Smooth muscle cell of the brain vasculature (primary cell): ENCODE results near the gene SCUBE1.

ENCODE experiments used
- DNase-seq: peaks from one replicate; pipeline ENCODE4 v3.0.0-alpha.2; 2012; ENCODE audit warnings: low read depth, low spot score

SCUBE1 gene

DNA sequence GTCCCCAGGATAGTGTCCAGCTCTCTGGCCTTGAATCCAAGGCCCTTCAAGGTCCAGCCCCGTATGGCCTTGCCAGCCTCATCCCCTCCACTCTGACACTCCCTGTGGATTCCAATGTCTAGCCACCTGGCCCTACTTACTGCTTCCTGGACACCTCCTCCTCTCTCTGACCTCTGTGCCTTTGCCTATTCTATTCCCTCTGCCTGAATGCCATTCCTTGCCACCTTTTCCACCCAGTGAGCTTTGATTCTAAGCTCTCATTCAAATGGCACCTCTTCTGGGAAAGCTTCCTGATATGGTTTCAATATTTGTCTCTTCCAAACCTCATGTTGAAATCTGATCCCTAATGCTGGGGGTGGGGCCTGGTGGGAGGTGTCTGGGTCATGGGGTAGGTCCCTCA lies 124.4 kb downstream of the SCUBE1 start:
- DNase-seq, result no peak

DNA sequence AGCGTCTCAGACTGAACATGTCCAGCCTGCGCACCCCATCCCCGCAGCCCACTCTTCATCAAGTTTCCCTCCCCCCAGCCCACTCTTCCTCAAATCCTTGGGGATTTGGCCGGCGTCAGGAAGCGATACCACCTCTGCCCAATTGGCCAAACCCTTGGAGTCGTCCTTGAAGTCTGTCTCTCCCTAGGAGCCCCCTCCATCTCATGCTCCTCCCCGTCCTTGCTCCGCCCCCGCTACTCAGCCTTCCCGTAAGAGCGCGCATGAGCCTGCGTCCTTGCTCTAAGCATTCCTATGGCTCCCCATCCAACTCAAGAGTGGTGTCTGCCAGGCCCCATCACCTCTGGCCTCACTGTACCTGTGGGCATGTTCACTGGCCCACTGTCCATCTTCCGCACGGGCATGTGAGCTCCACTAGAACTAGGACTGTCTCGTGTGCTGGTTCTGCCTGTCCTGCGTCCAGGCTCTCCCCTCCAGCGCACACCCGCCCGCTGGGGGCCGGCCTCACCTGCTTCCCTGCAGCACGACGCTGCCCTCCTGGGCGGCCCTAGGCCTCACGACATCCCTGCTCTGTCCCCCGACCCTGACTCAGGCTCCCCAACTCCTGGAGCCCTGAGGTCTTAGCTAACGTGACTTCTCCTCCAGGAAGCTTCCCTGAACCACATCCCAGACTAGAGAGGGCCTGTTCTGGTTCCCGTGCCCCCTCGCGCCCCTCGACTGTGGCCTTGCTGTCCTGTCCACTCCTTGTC lies 125.7 kb downstream of the SCUBE1 start:
- no peak for DNase-seq

DNA sequence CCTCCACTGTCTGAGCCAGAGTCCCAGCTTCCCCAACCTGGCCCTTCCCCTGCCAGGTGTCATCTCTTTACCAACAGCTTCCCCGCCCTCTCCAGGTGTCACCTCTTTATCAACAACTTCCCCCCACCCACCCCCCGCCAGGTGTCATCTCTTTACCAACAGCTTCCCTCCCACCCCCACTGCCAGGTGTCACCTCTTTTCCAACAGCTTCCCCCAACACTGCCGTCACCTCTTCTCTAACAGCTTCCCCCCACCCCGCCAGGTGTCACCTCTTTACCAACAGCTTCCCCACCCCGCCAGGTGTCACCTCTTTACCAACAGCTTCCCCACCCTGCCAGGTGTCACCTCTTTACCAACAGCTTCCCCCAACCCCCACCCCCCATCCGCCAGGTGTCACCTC lies 126.4 kb downstream of the SCUBE1 start:
- no peak for DNase-seq

DNA sequence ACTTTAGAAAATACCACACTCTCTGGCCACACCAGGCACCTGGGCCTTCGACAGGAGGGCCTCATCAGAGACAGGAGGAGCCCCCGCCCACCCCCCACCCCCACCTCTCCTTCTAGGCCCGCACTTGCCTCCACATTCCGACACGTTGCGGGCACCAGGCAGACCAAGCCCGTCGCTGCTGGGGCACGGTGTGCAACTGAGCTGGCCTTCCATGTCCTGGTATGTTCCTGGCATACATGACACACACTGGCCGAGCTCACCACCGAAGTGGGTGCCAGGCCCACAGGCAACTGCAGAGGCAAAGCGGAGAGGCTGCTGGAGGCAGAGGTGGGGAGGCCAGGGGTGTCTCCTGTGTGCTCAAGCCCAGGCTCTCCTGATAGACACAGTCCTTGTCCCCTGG lies 129.2 kb downstream of the SCUBE1 start:
- no peak for DNase-seq

DNA sequence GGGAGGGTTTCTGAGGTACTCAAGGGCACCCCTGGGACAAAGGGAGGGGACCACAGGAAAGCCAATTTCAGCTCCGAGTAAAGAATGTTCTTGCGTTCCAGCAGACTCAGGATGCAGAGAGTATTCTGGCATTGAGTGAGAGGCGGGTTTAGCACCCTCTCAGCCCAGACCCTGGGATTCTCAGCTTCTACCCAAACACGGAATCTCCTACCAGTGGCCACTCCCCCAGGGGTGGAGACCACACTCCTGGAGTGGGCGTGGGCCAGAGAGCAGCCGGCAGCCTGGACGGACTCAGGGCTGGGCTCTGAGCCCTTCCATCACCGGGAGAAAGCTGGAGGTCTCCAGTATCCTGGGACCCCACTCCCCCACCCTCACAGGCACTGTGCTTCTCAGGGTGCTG lies 130.1 kb downstream of the SCUBE1 start:
- no peak for DNase-seq

DNA sequence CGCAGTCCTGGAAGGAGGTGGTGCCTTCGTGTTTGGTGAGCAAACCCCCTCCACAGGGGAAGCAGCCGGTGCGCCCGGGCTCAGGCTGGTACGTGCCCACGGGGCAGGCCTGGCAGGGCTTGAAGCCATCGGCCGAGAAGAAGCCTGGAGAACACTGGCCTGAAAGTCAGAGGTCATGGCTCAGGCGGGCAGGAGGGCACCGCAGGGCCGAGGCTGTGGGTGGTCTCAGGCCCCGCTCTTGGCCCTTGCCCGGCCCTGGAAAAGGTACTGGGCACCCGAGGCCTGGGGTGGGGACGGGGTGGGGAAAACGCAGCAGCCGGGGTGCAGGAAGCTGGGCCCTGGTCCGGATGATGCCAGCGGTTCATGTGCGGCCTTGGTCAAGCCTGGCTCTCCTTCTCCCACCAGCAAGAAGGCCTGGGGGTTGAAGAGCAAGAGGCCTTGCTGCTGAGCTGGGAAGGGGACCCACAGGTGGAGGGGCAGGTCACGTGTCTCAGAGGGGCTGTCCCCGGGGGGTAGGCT lies 130.7 kb downstream of the SCUBE1 start:
- DNase-seq, result no peak

DNA sequence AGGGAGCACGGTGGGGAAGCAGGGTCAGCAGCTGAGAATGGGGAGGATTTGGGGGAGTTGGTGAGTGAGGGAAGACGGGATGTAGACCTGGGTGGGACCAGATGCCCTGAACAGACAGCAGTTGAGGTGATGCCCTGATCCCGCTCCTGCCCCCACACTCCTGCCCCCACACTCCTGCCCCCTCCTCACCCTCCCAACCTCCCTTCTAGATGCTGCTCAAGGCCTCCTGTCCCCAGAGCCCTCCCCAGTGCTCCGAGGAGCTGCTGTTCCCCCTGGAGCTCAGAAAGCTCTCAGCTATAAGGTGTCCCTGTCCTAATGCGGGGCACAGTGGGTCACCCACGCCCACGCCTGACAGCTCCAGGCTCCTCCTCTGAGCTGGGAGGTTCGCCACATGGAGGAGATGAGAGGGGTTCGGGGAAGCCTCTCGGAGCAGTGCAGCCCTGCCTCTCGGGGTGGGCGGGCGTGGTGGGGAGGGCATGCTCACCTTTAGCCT lies 131.2 kb downstream of the SCUBE1 start:
- no peak for DNase-seq

DNA sequence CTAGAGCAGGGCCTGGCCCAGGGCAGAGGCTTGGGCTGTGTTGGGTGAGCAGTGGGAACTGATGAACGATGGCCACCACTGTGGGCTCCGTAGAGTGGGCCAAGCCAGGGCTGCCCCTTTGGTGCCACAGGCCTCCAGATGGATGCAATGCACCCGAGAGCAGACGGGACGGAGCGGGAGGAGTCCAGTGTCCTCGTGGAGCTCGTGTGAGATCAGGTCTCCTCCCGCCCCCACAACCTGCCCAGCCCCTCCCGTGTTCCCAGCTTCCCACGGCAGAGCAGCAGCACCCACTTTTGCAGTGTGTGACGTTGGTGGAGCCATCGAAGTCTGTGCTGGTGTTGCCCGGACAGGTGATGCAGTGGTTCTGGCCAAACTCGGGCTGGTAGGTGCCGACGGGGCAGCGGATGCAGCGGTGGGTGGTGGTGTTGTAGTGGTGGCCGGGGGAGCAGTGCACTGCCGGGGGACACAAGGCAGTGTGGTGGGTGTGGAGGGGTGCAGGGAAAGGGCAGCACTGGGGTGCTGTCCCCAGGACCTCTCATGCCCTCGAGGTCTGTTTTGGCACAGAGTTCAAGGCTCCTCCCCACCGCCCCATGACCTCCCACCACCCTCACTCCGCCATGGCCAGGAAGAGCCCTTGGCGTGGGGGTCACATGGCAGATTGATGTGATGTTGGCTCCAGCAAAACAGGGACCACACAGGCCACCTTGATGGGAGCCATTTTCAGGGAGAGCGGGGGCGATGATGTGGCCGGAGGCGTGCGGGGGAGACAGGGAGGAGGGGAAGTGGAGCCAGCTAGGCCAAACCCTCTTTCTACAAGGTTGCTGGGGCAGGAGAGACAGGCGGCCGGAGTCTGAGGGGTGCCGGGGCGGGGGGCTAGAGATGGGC lies 132.3 kb downstream of the SCUBE1 start:
- DNase-seq, result no peak

DNA sequence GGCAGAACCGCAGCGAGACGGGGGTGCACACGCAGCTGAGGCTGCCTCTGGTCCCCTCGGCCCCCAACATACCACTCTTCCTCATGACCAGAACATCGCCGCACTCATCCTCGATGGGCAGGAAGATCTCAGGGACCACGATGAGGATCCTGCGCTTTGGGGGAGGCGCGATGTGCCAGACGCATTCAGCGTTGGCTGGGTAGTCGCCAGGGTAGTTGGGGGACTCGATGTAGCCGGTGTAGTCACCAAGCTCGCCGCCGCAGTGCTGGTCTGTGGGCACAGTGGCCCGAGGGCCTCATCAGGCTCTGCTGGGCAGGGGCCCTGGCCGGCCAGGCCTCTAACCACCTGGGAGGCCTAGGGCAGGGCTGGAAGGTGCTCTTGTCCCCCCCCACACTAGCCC lies 133.2 kb downstream of the SCUBE1 start:
- no peak for DNase-seq

DNA sequence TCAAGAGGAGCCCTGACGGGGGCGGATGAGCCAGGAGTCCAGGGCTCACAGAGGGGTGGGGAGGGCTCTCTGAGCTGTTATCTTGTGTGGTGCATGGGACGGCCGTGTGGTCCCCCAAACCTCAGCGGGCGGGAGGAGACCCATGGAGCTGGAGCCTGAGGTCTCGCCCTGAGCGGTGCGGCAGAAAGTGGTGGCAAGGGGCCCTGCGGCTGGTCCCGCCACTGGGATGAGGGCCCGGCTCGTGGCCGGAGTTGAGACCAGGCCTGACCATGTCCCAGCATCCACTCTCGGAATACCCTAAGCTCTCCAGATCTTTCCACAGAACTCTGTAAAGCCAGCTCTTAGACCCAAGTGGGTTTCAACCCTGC lies 133.7 kb downstream of the SCUBE1 start:
- DNase-seq, result no peak

DNA sequence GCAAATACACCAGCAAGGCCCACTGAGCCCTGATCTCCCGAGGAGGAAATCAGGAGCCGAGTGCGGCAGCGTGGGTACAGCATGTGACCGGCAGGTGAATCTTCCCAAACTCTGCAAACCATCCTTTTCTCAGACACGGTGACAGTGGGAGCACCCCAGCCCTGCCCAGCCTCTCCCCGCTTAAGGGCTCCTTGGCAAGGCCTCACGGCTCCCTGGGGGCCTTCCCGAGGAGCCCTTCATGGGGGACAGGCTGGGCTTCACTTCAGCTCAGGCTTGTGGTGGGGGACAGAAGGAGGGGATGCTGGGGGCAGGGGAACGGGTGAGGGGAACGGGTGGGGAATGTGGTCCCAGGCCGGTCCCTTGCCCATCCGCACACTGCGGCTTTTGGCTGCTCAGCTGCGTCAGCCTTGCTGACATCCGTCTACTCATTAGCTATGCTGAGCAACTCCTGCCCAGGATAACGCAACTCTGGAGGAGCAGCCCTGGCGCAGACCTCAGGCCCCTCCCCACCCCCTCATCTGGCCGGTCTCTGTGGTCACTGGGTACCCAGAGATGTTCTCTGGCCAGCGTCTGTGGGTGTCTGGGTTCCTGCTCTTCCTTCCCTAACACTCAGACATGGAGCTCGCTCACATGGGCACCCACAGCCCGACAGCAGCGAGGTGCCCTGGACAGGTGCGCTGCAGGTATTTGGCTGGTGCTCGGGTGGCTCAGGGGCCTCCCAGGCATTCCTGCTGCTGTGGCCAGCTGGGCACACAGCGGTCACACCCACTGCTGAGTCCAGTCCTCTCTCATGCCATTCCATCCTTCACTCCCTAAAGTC lies 134.3 kb downstream of the SCUBE1 start:
- DNase-seq, result no peak

DNA sequence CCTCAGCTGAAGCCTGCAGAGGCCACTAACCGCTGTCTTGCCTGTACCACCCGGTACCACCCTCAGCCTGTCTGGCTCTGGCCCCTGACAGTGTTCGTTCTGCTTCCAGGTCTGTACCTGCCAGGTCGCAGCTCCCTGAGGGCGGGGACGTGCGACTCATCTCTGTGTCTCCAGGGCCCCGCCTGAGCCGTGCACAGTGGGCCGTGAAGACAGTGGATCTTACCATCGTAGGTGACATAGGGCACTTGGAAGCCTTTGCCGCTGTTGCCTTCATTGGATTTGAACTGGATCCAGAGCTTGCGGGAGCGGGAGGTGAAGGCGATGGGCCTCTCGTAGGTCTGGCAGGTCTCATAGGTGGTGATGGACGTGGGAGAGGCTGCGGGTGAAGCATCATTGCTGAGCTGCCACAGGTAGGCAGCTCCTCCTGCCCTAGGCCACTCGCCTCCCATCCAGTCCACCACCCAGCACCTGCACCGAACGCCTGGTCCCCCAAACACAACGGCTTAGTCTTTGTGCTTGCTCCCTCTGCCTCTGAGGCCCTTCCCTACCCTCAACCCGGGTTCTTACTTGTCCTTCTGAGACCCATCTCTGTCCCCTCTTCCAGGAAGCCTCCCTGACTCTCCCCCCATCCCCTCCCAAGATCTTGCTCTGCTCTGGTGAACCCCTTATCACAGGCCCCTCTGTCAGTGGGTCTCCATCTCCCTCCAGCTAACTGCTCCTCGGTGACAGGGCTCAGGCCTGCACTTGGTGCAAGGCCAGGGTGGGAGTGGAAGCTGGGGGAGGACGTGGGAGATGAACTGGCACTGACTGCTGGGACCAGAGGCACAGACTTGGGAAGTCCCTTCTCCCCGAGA lies 135.1 kb downstream of the SCUBE1 start:
- no peak for DNase-seq

DNA sequence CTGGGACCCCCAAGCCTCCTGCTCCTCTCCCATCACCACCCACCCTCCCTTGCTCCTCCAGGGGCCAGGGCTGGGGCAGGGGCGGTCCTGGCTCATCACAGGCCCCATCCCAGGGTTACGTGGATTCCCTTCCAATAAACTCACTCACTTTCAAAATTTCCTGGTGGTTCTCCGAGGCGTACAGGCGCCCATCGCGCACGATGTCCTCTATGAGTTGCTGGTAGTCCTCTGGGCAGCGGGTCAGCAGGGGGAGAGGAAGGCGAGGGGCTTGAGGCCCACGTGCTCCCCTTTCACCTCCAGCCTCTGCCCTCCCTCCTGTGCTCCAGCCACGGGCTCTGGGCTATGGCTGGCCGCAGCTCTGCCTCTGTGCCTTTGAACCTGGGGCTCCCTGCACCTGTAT lies 135.8 kb downstream of the SCUBE1 start:
- DNase-seq, result no peak

DNA sequence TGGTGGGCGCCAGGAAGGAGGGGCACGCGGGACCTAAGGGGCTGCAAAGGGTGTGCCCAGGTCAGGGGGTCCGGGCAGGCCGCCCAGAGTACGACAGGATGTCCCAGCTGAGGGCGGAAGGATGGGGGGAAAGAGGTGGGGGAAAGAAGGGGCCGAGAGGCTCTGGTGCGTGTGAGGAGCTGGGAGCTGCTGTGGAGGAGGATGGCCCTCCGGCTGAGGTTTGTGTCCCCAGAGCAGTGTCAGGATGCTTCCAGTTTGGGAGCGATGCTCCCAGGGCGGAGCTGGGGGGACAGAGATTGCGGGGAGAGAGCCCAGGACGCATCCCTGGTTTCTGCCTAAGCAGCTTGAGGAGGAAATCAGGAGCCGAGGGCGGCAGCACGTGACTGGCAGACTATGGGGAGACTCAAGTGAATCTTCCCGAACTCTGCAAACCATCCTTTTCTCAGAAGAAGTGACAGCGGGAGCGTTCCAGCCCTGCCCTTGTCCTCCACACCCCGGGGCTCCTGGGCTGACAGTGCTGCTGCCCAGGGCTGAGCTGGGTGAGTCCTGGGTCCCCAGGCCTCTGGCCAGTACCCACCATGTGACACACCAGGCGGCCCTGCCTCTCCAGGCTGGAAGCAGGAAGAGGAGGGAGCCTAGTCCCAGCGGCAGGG lies 136.5 kb downstream of the SCUBE1 start:
- no peak for DNase-seq

DNA sequence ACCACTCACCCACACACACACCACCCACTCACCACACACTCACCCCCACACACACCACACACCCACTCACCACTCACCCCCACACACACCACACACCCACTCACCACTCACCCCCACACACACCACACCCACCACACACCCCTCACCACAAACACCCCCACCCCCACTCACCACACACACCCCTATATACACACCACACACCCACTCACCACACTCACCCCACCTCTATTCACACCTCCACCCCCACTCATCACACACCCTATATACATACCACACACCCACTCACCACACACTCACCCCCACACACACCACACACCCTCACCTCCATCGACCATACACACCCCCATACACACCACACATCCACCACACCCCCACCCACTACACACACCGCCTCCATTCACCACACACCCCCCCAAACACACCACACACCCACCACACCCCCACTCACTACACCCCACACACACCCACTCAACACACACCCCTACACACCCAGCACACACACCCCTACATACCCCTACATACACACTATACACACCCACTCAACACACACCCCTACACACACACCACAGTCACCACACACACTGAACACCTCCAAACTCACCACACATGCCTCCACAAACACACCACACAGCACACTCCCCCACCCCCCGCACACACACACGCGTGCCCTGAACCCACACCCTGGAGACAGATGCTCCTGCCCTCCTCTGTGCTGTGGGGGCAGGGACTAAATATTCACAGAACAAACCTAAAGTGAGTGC lies 137.2 kb downstream of the SCUBE1 start:
- DNase-seq, result no peak

DNA sequence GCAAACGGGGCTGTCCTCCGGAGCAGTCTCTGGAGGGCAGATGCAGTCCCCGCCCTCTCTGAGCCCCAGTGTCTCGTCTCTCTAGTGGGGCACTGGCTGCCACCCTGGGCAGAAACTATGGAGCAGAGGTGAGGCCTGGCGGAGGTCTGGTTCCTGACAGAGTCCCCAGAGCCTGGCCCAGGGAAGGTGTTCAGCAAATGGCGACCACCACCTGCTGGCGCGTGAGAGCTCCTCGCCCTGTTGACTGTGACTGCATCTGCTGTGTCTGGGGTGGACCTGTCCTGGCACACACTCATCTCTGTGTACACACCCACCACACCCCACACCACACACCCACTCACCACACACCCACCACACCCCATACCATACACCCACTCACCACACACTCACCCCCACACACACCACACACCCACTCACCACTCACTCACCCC lies 137.9 kb downstream of the SCUBE1 start:
- DNase-seq, result no peak

DNA sequence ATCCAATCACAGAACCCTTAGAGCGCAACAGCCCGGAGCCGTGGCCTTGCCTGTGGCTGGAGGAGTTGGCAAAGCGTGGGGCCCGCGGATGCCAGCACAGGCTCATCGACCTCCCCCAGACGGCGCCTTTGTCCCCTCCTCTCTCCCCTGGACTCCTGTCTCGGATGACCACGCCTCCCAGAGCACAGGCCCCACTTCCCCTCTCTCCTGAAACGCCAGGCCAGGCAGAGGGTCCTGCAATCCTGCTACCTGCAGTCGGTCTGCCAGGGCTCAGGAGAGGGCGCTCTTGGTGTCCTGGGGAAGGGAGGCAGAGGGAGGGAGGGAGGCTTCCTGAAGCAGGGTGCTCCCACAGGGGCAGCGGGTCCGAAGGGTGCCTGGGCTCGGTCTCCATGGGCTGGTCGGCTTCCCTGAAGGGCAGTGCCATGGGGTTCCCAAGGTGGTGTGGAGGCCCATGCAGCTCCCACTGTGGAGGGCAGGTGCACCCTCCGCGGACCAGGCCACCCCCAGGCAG lies 139.6 kb downstream of the SCUBE1 start:
- DNase-seq, result no peak

DNA sequence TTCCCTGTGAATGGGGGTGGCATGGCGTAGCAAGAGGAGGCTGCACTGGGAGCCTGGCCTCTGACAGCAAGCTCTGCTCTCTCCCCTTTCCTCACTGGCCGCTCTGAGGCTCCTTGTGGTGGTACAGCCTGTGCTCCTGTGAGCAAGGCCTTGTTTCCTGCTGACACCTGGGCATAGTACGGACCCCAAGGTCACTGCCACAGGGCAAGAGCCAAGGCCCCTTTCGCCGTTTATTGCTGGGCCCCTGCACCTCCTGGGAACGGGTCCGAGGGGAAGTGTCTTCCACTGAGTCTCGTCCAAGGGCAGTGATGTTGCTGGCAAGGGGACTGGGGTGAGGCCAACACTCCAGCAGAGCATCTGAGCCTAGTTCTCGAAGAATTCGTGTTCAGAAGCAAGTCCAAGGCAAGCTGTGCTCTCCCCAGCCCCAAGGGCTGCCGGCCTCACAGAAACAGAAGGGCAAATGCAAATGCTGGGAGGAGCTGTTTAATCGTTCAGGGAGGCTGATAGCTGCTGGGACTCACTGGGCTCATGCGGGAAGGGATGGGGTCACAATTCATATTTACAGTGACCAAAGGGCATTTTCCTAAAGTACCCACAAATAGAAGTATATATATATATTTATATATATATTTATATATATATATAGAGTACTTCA lies 140.3 kb downstream of the SCUBE1 start:
- no peak for DNase-seq

DNA sequence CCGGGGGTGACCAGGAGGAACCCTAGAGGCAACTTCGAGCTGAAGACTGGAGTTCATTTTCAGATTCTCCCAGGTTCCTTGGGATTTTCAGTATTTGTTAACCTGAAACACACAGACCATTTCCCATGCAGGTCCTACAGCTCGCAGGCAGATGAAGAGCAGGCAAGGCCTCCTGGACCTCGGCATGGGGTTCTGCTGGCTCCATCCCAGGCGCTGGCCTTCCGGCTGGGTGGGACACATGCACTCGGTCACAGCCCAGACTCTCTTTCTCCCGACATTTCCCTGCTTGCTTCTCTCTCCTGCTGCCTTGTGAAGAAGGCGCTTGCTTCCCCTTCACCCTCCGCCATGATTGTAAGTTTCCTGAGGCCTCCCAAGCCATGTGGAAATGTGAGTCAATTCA lies 140.8 kb downstream of the SCUBE1 start:
- DNase-seq, result no peak
